ENCODE data around the gene EID2. TPM values are rescaled to one million over a fixed set of nuclear protein-coding genes. Genes with fewer than 3 reads are reported as not detected.

The EID2 gene
- total RNA-seq, 4 donors from 2014 or later = 7.5 to 10.0 (median 8.1) TPM

DNA sequence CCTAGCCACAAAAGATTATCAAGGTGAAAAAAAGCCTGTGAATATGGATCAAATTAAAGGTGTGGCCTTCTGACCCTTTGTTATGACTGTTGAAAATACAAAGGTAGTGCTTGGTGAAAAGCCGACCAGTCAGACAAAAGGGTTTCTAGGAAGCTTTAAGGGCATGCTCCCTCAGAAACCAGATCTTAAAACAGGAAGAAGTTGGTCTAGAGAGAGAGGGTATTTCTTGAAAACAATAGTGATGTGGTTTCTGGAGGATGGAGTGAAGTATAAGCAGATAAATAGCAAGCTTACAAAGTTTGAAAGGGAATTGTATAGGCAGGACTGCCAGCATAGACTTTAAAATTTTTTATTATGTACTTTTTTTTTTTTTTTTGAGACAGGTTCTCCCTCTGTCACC, 5.0 kb upstream of the EID2 start:
- Histone ChIP-seq H3K27ac (no peak overlapping the region), H3K9me3 (no peaks in the 10 kb centered on the region), H3K4me1 (peaks cover 0 to 6% (median 2%) of the 10 kb centered on the region in 4 donors), H3K27me3 (peaks cover 6% of the 10 kb centered on the region), H3K36me3 (no peaks in the 10 kb centered on the region), H3K4me3 (no peak overlapping the region)
- in situ Hi-C loops (cut with MboI; ENCODE audit: low pct_ligation_motif_present in 1 of 4, low pct_unique_long_range_greater_than_20kb in 1 of 4, low sequenced_read_pairs in 3 of 4) = loop anchor here (25.0 kb wide), 3 partner anchors 108 to 433 kb away; partner anchors contain the start of genes GMFG (in 2 of the 4), SAMD4B (in 2 of the 4), RPS16 (in 1 of the 4) and SUPT5H (in 1 of the 4)
- 35% methylated on average over 1 of the region's 1 CpG; no CpG with 5 or more reads in 1 of the 2 donors for WGBS, 2 donors (ENCODE audit: low coverage in 1 of 2)
- intact Hi-C loops (cut with DNase I; ENCODE audit: low total_unique reads) = no loop called here
- no peak for DNase-seq
- TF ChIP-seq EP300 (IDR thresholded peaks at IDR 0.05; ENCODE audit: low read depth) (no peak), POLR2AphosphoS5 (IDR thresholded peaks at IDR 0.05) (no peak), POLR2A (IDR thresholded peaks at IDR 0.05) (no peak)
- TF ChIP-seq, protein P1, sequence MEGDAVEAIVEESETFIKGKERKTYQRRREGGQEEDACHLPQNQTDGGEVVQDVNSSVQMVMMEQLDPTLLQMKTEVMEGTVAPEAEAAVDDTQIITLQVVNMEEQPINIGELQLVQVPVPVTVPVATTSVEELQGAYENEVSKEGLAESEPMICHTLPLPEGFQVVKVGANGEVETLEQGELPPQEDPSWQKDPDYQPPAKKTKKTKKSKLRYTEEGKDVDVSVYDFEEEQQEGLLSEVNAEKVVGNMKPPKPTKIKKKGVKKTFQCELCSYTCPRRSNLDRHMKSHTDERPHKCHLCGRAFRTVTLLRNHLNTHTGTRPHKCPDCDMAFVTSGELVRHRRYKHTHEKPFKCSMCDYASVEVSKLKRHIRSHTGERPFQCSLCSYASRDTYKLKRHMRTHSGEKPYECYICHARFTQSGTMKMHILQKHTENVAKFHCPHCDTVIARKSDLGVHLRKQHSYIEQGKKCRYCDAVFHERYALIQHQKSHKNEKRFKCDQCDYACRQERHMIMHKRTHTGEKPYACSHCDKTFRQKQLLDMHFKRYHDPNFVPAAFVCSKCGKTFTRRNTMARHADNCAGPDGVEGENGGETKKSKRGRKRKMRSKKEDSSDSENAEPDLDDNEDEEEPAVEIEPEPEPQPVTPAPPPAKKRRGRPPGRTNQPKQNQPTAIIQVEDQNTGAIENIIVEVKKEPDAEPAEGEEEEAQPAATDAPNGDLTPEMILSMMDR (IDR thresholded peaks at IDR 0.05) = no peak

DNA sequence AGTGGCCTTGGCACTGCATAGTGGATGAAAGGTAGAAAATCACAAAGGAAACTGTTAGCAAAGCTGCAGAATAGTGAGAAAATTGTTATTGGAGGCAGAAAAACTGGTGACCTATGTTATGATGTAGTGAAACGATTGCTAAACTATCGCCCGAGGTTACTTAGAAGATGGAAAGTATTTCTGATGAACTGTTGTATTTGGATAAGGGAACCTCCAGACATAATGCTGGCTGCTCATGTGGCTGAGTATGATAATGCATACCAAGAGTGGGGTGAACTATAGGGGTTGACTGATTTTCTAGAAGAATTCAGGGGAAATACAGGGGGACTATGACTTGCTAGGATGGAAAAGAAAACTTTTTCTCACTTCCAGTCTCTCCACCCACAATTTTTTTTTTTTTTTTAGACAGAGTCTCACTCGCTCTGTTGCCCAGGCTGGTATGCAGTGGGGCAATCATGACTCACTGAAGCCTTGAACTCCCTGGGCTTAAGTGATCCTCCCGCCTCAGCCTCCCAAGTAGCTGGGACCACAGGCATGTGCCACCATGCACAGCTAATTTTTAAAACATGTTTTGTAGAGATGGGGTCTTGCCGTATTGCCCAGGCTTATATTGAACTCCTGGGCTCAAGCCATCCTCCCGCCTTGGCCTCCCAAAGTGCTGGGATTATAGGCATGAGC, 4.4 kb upstream of the EID2 start:
- intact Hi-C loops (cut with DNase I; ENCODE audit: low total_unique reads) (no loop called here), in situ Hi-C loops (cut with MboI; ENCODE audit: low pct_ligation_motif_present in 1 of 4, low pct_unique_long_range_greater_than_20kb in 1 of 4, low sequenced_read_pairs in 3 of 4) (loop anchor here (25.0 kb wide), 3 partner anchors 107 to 432 kb away; partner anchors contain the start of genes GMFG (in 2 of the 4), SAMD4B (in 2 of the 4), RPS16 (in 1 of the 4) and SUPT5H (in 1 of the 4))
- DNase-seq = no peak
- no peaks in the 10 kb centered on the region for H3K9me3 ChIP-seq
- 83 to 89% methylated on average over 5 to 7 of the region's 7 CpGs for WGBS, 2 donors (ENCODE audit: low coverage in 1 of 2)
- no peaks in the 10 kb centered on the region for H3K36me3 ChIP-seq
- no peak overlapping the region for H3K4me3 ChIP-seq
- TF ChIP-seq POLR2A (IDR thresholded peaks at IDR 0.05) = no peak
- no peak for TF ChIP-seq EP300 (IDR thresholded peaks at IDR 0.05; ENCODE audit: low read depth)
- no peak for TF ChIP-seq POLR2AphosphoS5 (IDR thresholded peaks at IDR 0.05)
- TF ChIP-seq, protein P1 (IDR thresholded peaks at IDR 0.05) = no peak
- H3K4me1 ChIP-seq = peaks cover 0 to 6% (median 3%) of the 10 kb centered on the region in 4 donors
- peaks cover 6% of the 10 kb centered on the region for H3K27me3 ChIP-seq
- H3K27ac ChIP-seq = no peak overlapping the region

DNA sequence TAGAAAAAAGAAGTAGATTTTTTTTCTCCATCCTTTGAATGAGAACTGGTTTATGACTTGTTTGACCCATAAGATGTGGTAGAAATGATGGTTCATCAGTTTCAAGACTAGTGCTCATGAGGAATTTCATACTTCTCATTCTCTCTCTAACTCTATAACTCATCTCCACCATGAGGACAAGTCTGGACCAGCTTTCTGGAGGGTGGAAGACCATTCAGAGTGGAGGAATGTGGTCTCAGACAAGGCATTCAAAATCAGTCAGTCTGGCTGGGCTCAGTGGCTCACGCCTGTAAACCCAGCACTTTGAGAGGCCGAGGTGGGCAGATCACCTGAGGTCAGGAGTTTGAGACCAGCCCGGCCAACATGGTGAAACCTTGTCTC, 3.5 kb upstream of the EID2 start:
- Histone ChIP-seq H3K4me1 (peaks cover 8 to 14% (median 11%) of the 10 kb centered on the region in 4 donors), H3K4me3 (no peak overlapping the region), H3K27ac (no peak overlapping the region), H3K36me3 (no peaks in the 10 kb centered on the region), H3K9me3 (no peaks in the 10 kb centered on the region), H3K27me3 (peaks cover 6% of the 10 kb centered on the region)
- intact Hi-C loops (cut with DNase I; ENCODE audit: low total_unique reads) = no loop called here
- no peak for DNase-seq
- in situ Hi-C loops (cut with MboI; ENCODE audit: low pct_ligation_motif_present in 1 of 4, low pct_unique_long_range_greater_than_20kb in 1 of 4, low sequenced_read_pairs in 3 of 4) = loop anchor here (25.0 kb wide), 3 partner anchors 106 to 431 kb away; partner anchors contain the start of genes GMFG (in 2 of the 4), SAMD4B (in 2 of the 4), RPS16 (in 1 of the 4) and SUPT5H (in 1 of the 4)
- TF ChIP-seq, protein P1 (IDR thresholded peaks at IDR 0.05) = no peak
- TF ChIP-seq POLR2AphosphoS5 (IDR thresholded peaks at IDR 0.05) (no peak), EP300 (IDR thresholded peaks at IDR 0.05; ENCODE audit: low read depth) (no peak), POLR2A (IDR thresholded peaks at IDR 0.05) (no peak)
- 94% methylated on average over 3 of the region's 3 CpGs; no CpG with 5 or more reads in 1 of the 2 donors for WGBS, 2 donors (ENCODE audit: low coverage in 1 of 2)

DNA sequence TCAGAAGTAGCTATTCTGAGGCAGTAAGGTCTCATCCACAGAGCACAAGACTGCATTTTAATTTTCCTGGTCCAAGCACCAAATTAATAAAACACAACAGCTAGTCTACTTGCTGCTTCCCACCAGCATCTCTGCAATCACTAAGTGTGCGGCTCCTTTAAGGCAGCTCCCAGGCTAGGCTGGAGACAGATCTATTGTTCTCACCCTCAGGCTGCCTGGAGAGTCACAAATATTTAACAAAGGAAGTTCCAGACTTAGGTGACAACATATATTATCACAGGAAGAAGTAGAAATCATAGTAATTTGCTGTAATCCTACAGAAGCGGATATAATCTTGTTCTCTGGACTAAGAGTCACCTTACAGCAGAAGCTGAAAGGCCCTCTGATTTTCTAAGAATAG, 2.2 kb upstream of the EID2 start:
- H3K27me3 ChIP-seq = peaks cover 6% of the 10 kb centered on the region
- TF ChIP-seq POLR2AphosphoS5 (IDR thresholded peaks at IDR 0.05) = no peak
- intact Hi-C loops (cut with DNase I; ENCODE audit: low total_unique reads) (no loop called here), in situ Hi-C loops (cut with MboI; ENCODE audit: low pct_ligation_motif_present in 1 of 4, low pct_unique_long_range_greater_than_20kb in 1 of 4, low sequenced_read_pairs in 3 of 4) (loop anchor here (25.0 kb wide), 3 partner anchors 105 to 430 kb away; partner anchors contain the start of genes GMFG (in 2 of the 4), SAMD4B (in 2 of the 4), RPS16 (in 1 of the 4) and SUPT5H (in 1 of the 4))
- DNase-seq = no peak
- 29 to 58% methylated on average over 1 to 2 of the region's 2 CpGs for WGBS, 2 donors (ENCODE audit: low coverage in 1 of 2)
- peaks cover 11 to 20% (median 13%) of the 10 kb centered on the region in 4 donors for H3K4me1 ChIP-seq
- H3K36me3 ChIP-seq = no peaks in the 10 kb centered on the region
- H3K9me3 ChIP-seq = no peaks in the 10 kb centered on the region
- no peak overlapping the region for H3K4me3 ChIP-seq
- no peak overlapping the region for H3K27ac ChIP-seq
